ENCODE measurements around the gene CWC15. TPM values are rescaled to one million over a fixed set of nuclear protein-coding genes. Genes with fewer than 3 reads are reported as not detected.
"Not testable (repeated sequence)": the region's sequence is repeated elsewhere in the genome, so short reads cannot be mapped to it uniquely, and the experiment has no call there.

CWC15 gene
- total RNA-seq, 1 donor from 2014 or later, result 53.9 TPM

- intact Hi-C loops (cut with DNase I), result no loop called here
- Histone ChIP-seq H3K4me1 (peaks cover 39% of the 10 kb centered on the region), H3K9me3 (no peaks in the 10 kb centered on the region), H3K36me3 (no peaks in the 10 kb centered on the region), H3K27me3 (no peaks in the 10 kb centered on the region), H3K27ac (no peak overlapping the region), H3K4me3 (no peak overlapping the region)
- TF ChIP-seq, protein P1, sequence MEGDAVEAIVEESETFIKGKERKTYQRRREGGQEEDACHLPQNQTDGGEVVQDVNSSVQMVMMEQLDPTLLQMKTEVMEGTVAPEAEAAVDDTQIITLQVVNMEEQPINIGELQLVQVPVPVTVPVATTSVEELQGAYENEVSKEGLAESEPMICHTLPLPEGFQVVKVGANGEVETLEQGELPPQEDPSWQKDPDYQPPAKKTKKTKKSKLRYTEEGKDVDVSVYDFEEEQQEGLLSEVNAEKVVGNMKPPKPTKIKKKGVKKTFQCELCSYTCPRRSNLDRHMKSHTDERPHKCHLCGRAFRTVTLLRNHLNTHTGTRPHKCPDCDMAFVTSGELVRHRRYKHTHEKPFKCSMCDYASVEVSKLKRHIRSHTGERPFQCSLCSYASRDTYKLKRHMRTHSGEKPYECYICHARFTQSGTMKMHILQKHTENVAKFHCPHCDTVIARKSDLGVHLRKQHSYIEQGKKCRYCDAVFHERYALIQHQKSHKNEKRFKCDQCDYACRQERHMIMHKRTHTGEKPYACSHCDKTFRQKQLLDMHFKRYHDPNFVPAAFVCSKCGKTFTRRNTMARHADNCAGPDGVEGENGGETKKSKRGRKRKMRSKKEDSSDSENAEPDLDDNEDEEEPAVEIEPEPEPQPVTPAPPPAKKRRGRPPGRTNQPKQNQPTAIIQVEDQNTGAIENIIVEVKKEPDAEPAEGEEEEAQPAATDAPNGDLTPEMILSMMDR (IDR thresholded peaks at IDR 0.05), result no peak
- ATAC-seq (no peak), DNase-seq (no peak)
These were observed 50.4 kb downstream of the CWC15 start for GRCh38 chr11:94923004-94923334.

DNA sequence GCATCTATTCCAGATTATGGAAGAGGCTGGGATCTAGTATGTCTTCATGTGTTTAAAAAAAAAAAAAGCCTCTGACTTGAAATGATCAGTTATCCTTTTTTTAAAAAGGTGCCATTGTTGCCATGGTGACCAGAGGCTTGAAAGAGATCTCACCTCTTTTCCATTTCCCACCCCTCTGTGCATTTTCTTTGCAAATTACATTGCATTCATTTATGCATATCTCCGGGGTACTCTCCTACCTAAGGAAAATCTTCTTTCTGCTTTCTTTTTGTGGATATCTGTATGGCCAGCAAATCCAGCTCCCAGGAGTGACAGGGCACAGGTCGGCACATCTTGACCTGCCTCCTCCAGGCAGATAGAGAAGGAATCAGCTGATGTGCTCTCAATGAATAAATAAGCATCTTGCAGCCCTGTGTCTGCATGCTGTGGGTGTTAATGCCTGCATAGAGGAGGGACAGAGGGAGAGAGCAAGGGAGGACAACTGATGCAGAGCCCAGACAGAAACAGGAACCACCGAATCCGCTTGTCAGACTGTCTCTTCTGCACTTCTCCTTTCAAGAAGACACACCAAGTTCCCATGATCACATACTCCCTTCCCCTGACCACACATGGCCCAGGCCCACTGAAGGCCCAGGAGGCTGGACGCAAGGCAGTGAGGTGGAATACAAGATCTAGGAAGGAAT is 50.9 kb downstream of the CWC15 start:
- TF ChIP-seq, protein P1 (IDR thresholded peaks at IDR 0.05), result no peak
- Histone ChIP-seq H3K4me1 (peaks cover 34% of the 10 kb centered on the region), H3K9me3 (no peaks in the 10 kb centered on the region), H3K4me3 (no peak overlapping the region), H3K27me3 (no peaks in the 10 kb centered on the region), H3K27ac (no peak overlapping the region), H3K36me3 (no peaks in the 10 kb centered on the region)
- ATAC-seq (peak; percentile 52), DNase-seq (no peak)
- intact Hi-C loops (cut with DNase I), result no loop called here

DNA sequence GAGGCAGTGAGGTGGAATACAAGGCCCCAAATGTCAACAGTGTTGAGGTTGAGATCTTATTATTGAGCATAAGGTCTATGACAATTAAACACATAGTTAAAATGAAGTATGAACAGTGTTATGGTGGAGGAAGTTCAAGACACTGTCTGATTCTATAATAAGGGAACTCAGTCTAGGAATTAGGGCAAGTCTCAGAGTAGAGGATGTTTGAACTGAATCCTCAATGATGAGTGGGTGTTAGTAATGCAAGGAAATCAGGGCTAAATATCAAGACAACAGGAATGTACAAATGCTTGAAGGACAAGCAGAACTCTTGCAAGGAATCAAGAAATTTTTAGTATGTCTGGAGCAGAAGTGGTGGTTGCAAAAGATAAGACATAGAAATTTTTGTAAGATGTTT is 53.0 kb downstream of the CWC15 start:
- H3K4me1 ChIP-seq, result peaks cover 16% of the 10 kb centered on the region
- no peak overlapping the region for H3K4me3 ChIP-seq
- H3K9me3 ChIP-seq, result no peaks in the 10 kb centered on the region
- H3K27me3 ChIP-seq, result no peaks in the 10 kb centered on the region
- H3K36me3 ChIP-seq, result no peaks in the 10 kb centered on the region
- H3K27ac ChIP-seq, result no peak overlapping the region
- DNase-seq (no peak), ATAC-seq (no peak)
- intact Hi-C loops (cut with DNase I), result no loop called here
- TF ChIP-seq, protein P1 (IDR thresholded peaks at IDR 0.05), result no peak

DNA sequence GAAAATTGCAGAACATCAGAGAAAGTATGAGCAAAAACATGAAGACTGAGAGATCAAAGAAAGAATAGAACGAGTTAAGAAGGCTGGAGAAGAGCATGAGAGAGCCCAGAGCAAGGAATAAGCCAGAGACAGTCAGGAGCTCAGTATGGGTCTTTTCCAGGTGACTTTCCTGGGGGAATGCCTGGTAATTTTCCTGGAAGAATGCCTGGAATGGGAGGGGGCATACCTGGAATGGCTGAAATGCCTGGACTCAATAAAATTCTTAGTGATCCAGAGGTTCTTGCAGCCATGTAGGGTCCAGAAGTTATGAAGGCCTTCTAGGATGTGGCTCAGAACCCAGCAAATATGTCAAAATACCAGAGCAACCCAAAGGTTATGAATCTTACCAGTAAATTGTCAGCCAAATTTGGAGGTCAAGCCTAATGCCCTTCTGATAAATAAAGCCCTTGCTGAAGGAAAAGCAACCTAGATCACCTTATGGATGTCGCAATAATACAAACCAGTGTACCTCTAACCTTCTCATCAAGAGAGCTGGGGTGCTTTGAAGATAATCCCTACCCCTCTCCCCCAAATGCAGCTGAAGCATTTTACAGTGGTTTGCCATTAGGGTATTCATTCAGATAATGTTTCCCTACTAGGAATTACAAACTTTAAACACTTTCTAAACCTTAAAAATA is 59.5 kb downstream of the CWC15 start:
- intact Hi-C loops (cut with DNase I); ATAC-seq: not testable (repeated sequence)

GRCh38 chr11:94912806-94913205 is 60.5 kb downstream of the CWC15 start:
- Histone ChIP-seq H3K9me3 (no peaks in the 10 kb centered on the region), H3K4me3 (no peak overlapping the region), H3K27me3 (no peaks in the 10 kb centered on the region), H3K4me1 (no peaks in the 10 kb centered on the region), H3K27ac (no peak overlapping the region), H3K36me3 (no peaks in the 10 kb centered on the region)
- intact Hi-C loops (cut with DNase I), result no loop called here
- ATAC-seq (no peak), DNase-seq (no peak)
- TF ChIP-seq, protein P1 (IDR thresholded peaks at IDR 0.05), result no peak

More for the DNA sequence above, 59.5 kb downstream of the CWC15 start:
- H3K9me3 ChIP-seq, H3K27me3 ChIP-seq, H3K36me3 ChIP-seq, H3K4me1 ChIP-seq, DNase-seq, H3K27ac ChIP-seq, H3K4me3 ChIP-seq: not testable (repeated sequence)

Other genes with a start within 250 kb of the CWC15 start
- gene AMOTL1, start 205.2 kb downstream of the CWC15 start, total RNA-seq, result 62.5 TPM
- 0.52 TPM for gene KDM4D, start 153 bp upstream of the CWC15 start, total RNA-seq
- not detected for gene KDM4E, start 51.7 kb upstream of the CWC15 start, total RNA-seq
- gene KDM4F, start 75.9 kb upstream of the CWC15 start, total RNA-seq, result not detected
- gene SRSF8, start 93.4 kb upstream of the CWC15 start, total RNA-seq, result 42.2 TPM
- gene ENDOD1, start 116.3 kb upstream of the CWC15 start, total RNA-seq, result 32.2 TPM

Measured in upper lobe of right lung (tissue), 1 donor.